Measurements from ENCODE around the gene TAGLN2.
A peak's percentile ranks its signal among the peaks of the same experiment; 100 is the strongest.

TAGLN2 gene

DNA sequence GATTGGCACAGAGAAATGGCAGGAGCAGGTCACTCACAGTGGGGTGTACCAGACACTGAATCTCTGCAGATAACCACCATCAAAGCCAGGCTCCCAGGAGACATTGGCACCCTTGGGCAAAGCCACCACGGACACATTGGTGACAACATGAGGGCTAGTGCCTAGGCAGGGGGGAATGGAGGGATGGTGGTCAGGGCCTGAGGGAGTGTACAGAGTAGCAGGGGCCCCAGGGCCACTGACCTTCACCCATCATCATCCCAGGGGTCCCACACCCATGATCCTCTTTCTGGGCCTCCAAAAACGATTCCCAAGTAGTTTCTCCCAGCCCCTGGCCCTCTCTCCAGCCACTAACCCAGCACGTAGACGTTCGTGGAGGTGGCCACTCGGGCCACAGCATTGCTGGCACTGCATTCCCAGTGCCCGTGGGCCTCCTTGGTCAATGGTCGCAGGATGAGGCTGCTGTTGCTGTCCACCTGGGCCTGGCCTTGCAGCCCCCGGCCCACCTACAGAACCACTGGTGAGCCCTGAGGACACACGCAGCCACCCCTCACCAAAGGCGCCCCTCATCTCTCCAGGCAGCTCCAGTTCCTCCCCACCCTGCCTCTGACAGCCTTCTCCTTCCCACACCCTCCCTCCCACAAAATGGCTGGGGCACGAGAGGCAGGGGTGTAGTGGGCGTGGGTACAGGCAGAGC is 5.9 kb upstream of the TAGLN2 start:
- TF ChIP-seq, protein P1, sequence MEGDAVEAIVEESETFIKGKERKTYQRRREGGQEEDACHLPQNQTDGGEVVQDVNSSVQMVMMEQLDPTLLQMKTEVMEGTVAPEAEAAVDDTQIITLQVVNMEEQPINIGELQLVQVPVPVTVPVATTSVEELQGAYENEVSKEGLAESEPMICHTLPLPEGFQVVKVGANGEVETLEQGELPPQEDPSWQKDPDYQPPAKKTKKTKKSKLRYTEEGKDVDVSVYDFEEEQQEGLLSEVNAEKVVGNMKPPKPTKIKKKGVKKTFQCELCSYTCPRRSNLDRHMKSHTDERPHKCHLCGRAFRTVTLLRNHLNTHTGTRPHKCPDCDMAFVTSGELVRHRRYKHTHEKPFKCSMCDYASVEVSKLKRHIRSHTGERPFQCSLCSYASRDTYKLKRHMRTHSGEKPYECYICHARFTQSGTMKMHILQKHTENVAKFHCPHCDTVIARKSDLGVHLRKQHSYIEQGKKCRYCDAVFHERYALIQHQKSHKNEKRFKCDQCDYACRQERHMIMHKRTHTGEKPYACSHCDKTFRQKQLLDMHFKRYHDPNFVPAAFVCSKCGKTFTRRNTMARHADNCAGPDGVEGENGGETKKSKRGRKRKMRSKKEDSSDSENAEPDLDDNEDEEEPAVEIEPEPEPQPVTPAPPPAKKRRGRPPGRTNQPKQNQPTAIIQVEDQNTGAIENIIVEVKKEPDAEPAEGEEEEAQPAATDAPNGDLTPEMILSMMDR (IDR thresholded peaks at IDR 0.05; ENCODE audit: low read depth, low read length, missing control alignments), result no peak
- H3K4me3 ChIP-seq (replicated peaks; ENCODE audit: low read depth, low read length), result no peak overlapping the region
- no peak for DNase-seq (ENCODE audit: extremely low read depth, low read depth)

DNA sequence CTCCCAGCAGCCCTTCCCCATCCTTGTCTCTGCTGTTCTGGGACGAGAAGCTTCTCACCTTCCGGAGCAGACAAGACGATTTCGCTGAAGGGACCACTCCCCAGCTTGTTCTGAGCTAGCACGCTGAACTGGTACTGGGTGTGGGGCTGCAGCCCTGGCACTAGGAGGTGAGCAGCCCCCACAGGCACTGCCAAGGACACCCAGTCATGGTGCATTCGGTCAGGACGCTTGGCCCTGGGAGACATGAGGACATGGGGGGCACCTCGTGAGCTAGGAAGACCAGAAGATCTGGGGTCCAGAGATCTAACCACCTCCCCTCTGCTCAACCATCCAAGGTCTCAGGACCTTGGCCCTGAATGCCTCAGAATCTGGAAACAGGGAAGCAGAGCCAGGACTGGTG is 5.3 kb upstream of the TAGLN2 start:
- TF ChIP-seq, protein P1 (IDR thresholded peaks at IDR 0.05; ENCODE audit: low read depth, low read length, missing control alignments), result no peak
- no peak for DNase-seq (ENCODE audit: extremely low read depth, low read depth)
- H3K4me3 ChIP-seq (replicated peaks; ENCODE audit: low read depth, low read length), result no peak overlapping the region

DNA sequence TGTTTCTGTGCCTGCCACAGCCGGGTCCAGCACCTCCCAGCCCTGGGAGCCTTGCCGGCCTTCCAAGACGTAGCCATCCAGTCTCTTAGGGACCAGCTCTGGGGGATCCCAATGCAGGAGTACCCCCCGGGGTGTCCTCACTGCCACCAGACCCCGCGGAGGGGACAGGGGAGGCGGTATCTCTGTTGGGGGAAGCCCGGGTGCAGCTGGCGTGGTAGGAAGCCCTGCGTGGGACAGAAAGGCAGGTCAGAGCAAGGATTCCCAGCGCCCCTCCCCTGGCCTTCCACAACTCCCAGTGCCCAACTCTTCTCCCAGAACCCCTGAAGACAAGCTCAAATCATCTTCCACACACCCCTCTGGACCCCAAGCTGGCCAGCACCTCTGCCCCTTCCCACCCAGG is 4.9 kb upstream of the TAGLN2 start:
- TF ChIP-seq, protein P1 (IDR thresholded peaks at IDR 0.05; ENCODE audit: low read depth, low read length, missing control alignments), result no peak
- no peak overlapping the region for H3K4me3 ChIP-seq (replicated peaks; ENCODE audit: low read depth, low read length)
- no peak for DNase-seq (ENCODE audit: extremely low read depth, low read depth)

DNA sequence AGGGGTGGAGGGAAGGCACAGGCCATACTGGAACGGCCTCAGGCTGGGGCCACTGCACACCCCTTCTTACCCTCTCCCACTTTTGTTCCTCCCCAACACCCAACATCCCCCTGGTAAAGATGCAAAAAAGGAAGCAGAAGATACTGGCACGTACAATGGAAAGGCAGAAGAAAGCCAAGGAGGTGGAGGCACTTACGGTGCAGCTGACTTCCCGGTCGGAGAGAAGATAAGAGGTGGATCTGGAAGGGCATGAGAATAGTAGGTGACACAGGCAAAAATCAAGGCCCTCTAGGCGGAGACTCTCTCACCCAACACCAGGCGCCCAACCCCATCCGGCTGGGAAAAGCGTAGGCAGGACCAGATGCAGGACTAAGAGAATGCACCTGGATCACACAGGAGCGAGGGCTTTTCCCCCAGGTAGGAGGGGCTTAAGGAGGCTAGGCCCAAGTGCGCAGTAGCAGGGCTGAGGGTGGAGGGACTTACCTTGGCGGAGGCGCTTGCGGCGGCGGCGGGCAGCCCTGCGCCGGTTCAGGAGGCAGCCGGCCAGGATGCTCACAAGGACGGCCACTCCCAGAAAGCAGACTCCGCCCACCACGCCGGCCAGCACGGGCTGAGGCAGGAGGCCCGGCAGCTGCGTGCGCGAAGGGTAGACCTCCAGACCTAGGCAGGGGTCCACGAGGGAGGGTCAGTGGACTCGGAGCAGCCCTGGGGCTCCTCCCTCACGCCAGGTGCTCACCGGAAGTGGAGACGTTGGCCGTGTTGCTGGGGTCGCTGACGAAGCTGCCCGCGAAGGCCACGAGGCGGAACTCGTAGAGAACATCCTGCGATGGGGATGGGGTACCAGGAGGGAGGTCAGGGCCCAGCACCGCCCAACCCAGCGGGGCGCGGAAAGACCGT is 4.1 kb upstream of the TAGLN2 start:
- DNase-seq (ENCODE audit: extremely low read depth, low read depth), result no peak
- no peak overlapping the region for H3K4me3 ChIP-seq (replicated peaks; ENCODE audit: low read depth, low read length)
- TF ChIP-seq, protein P1 (IDR thresholded peaks at IDR 0.05; ENCODE audit: low read depth, low read length, missing control alignments), result no peak

DNA sequence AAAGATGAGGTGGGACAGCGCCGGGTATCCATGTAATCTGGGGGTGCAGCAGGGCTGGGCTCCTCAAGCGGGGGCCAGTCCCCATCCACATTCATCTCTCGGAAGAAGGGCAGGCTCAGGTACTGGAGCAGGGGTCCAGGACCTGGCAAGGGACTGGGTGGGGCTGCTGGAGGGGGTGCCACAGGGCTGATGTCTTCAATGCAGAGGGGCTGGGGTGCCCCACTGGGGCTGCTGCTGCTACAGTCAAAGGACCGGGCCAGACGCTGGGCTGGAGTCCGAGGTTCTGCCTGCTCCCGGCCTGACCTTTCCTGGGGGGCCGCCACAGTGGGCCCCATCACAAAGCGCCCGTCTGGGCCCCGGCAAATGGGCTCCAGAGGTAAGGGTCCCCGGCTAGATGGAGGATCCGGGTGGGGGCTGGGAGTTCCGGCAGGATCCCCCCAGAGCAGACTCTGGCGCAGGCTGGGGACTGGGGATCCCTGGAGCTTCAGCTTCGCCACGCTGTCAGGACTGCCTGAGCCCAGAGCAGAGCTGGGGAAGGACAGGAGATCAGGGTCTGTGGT is 3.3 kb upstream of the TAGLN2 start:
- DNase-seq (ENCODE audit: extremely low read depth, low read depth), result no peak
- TF ChIP-seq, protein P1 (IDR thresholded peaks at IDR 0.05; ENCODE audit: low read depth, low read length, missing control alignments), result no peak
- H3K4me3 ChIP-seq (replicated peaks; ENCODE audit: low read depth, low read length), result no peak overlapping the region

DNA sequence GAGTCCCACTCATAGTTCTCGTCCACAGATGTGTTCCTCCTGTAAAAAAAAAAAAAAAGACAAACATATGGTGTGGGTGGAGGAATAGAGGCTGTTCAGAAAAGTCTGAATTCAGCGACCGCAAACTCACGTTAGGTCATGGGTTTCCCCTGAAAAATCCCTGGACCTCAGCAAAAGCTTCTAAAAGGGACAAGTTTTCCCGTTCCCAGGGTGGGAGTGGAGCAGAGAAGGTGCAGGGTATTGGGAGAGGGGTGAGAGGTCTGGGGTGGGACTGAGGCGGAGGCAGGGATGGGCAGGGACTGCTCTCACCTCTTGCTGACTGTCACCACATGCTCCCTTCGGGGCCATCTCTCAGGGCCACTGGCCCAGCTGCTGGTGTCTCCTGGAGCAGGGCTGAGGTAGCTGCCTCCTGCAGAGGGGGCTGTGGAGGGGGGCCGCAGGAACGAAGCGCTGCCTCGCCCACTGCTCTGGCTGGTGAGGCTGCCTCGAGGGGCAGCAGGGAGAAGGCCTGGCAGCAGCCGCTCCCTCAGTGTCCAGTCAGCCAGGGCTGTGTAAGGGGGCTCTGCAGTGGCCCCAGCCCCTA is 2.6 kb upstream of the TAGLN2 start:
- no peak overlapping the region for H3K4me3 ChIP-seq (replicated peaks; ENCODE audit: low read depth, low read length)
- no peak for DNase-seq (ENCODE audit: extremely low read depth, low read depth)
- TF ChIP-seq, protein P1 (IDR thresholded peaks at IDR 0.05; ENCODE audit: low read depth, low read length, missing control alignments), result peak; percentile 4
